ENCODE measurements around the gene CYP26B1.

Gene CYP26B1

GRCh38 chr2:72113847-72114692 lies 33.6 kb downstream of the CYP26B1 start:
- TF ChIP-seq Cebpa-rat (IDR thresholded peaks at IDR 0.05): no peak
- no peaks in the 10 kb centered on the region for H4K20me1 ChIP-seq
- peak overlapping the region in 2 of 11 experiments; percentile 7 to 82; a peak in 1 of 22 replicates for H3K4me2 ChIP-seq
- H3K27ac ChIP-seq: no peak overlapping the region
- H3K4me1 ChIP-seq: peaks cover 16 to 30% (median 25%) of the 10 kb centered on the region in 10 experiments
- peaks cover 24 to 45% (median 33%) of the 10 kb centered on the region in 11 experiments for H3K9me3 ChIP-seq (replicated peaks in 1 of 11)
- no peaks in the 10 kb centered on the region for H3K27me3 ChIP-seq
- no peak overlapping the region for H3K9ac ChIP-seq
- H3K4me3 ChIP-seq: no peak overlapping the region
- H3K36me3 ChIP-seq: no peaks in the 10 kb centered on the region

- no peak overlapping the region for H3K4me3 ChIP-seq
- H3K9me3 ChIP-seq (replicated peaks in 1 of 11): peaks cover 24 to 37% (median 32%) of the 10 kb centered on the region in 11 experiments
- H3K9ac ChIP-seq: no peak overlapping the region
- no peak overlapping the region for H3K4me2 ChIP-seq
- H3K27ac ChIP-seq: no peak overlapping the region
- no peaks in the 10 kb centered on the region for H4K20me1 ChIP-seq
- TF ChIP-seq Cebpa-rat (IDR thresholded peaks at IDR 0.05): no peak
- H3K36me3 ChIP-seq: no peaks in the 10 kb centered on the region
- H3K4me1 ChIP-seq: peaks cover 16 to 30% (median 25%) of the 10 kb centered on the region in 10 experiments
- no peaks in the 10 kb centered on the region for H3K27me3 ChIP-seq
These were observed 34.4 kb downstream of the CYP26B1 start for GRCh38 chr2:72112981-72113846.

- TF ChIP-seq Cebpa-rat (IDR thresholded peaks at IDR 0.05): no peak
- Histone ChIP-seq H3K9me3 (replicated peaks in 1 of 11) (peaks cover 20 to 30% (median 24%) of the 10 kb centered on the region in 11 experiments), H3K9ac (no peak overlapping the region), H3K36me3 (no peaks in the 10 kb centered on the region), H3K4me2 (no peak overlapping the region), H3K4me3 (no peak overlapping the region), H4K20me1 (no peaks in the 10 kb centered on the region), H3K27ac (no peak overlapping the region), H3K4me1 (peaks cover 16 to 30% (median 25%) of the 10 kb centered on the region in 10 experiments), H3K27me3 (no peaks in the 10 kb centered on the region)
These were observed 35.3 kb downstream of the CYP26B1 start for GRCh38 chr2:72112401-72112800.

- Histone ChIP-seq H3K9me3 (replicated peaks in 1 of 11) (peaks cover 13 to 21% (median 17%) of the 10 kb centered on the region in 11 experiments), H3K4me3 (no peak overlapping the region), H4K20me1 (no peaks in the 10 kb centered on the region), H3K4me1 (peaks cover 11 to 18% (median 16%) of the 10 kb centered on the region in 10 experiments), H3K4me2 (no peak overlapping the region), H3K9ac (no peak overlapping the region), H3K36me3 (no peaks in the 10 kb centered on the region), H3K27ac (no peak overlapping the region), H3K27me3 (no peaks in the 10 kb centered on the region)
- TF ChIP-seq Cebpa-rat (IDR thresholded peaks at IDR 0.05): no peak
These were observed 36.6 kb downstream of the CYP26B1 start for GRCh38 chr2:72111061-72111460.

- no peaks in the 10 kb centered on the region for H3K27me3 ChIP-seq
- H4K20me1 ChIP-seq: no peaks in the 10 kb centered on the region
- no peak for TF ChIP-seq Cebpa-rat (IDR thresholded peaks at IDR 0.05)
- no peak overlapping the region for H3K27ac ChIP-seq
- H3K36me3 ChIP-seq: no peaks in the 10 kb centered on the region
- peaks cover 13 to 21% (median 17%) of the 10 kb centered on the region in 11 experiments for H3K9me3 ChIP-seq (replicated peaks in 1 of 11)
- H3K9ac ChIP-seq: no peak overlapping the region
- no peak overlapping the region for H3K4me3 ChIP-seq
- H3K4me1 ChIP-seq: peaks cover 0 to 7% (median 5%) of the 10 kb centered on the region in 10 experiments; a peak in 15 of 20 replicates
- no peak overlapping the region for H3K4me2 ChIP-seq
These were observed 37.8 kb downstream of the CYP26B1 start for GRCh38 chr2:72109904-72110303.

- no peak overlapping the region for H3K4me3 ChIP-seq
- H3K36me3 ChIP-seq: no peaks in the 10 kb centered on the region
- H3K9me3 ChIP-seq (replicated peaks in 1 of 11): peaks cover 13 to 21% (median 17%) of the 10 kb centered on the region in 11 experiments
- peaks cover 0 to under 1% (median 0%) of the 10 kb centered on the region in 10 experiments; a peak in 2 of 20 replicates for H3K4me1 ChIP-seq
- TF ChIP-seq Cebpa-rat (IDR thresholded peaks at IDR 0.05): no peak
- no peak overlapping the region for H3K4me2 ChIP-seq
- no peak overlapping the region for H3K9ac ChIP-seq
- H3K27me3 ChIP-seq: no peaks in the 10 kb centered on the region
- H4K20me1 ChIP-seq: no peaks in the 10 kb centered on the region
- H3K27ac ChIP-seq: no peak overlapping the region
These were observed 38.4 kb downstream of the CYP26B1 start for GRCh38 chr2:72109291-72109690.

- no peaks in the 10 kb centered on the region for H4K20me1 ChIP-seq
- H3K4me3 ChIP-seq: no peak overlapping the region
- H3K9me3 ChIP-seq (replicated peaks in 1 of 11): peaks cover 13 to 20% (median 16%) of the 10 kb centered on the region in 11 experiments
- no peak overlapping the region for H3K9ac ChIP-seq
- H3K36me3 ChIP-seq: no peaks in the 10 kb centered on the region
- no peak for TF ChIP-seq Cebpa-rat (IDR thresholded peaks at IDR 0.05)
- peaks cover 0 to 5% (median 0%) of the 10 kb centered on the region in 10 experiments; a peak in 3 of 20 replicates for H3K4me1 ChIP-seq
- no peak overlapping the region for H3K4me2 ChIP-seq
- no peaks in the 10 kb centered on the region for H3K27me3 ChIP-seq
- H3K27ac ChIP-seq: no peak overlapping the region
These were observed 39.5 kb downstream of the CYP26B1 start for GRCh38 chr2:72108121-72108520.

GRCh38 chr2:72106978-72107377 lies 40.7 kb downstream of the CYP26B1 start:
- Histone ChIP-seq H3K27ac (no peak overlapping the region), H4K20me1 (no peaks in the 10 kb centered on the region), H3K36me3 (no peaks in the 10 kb centered on the region), H3K4me2 (no peak overlapping the region), H3K4me1 (peaks cover 0 to 8% (median 0%) of the 10 kb centered on the region in 10 experiments; a peak in 3 of 20 replicates), H3K27me3 (no peaks in the 10 kb centered on the region), H3K4me3 (no peak overlapping the region), H3K9ac (no peak overlapping the region), H3K9me3 (replicated peaks in 1 of 11) (peaks cover 4 to 9% (median 5%) of the 10 kb centered on the region in 11 experiments; a peak in 21 of 22 replicates)
- no peak for TF ChIP-seq Cebpa-rat (IDR thresholded peaks at IDR 0.05)
